AG04450 (cell line): Measurements from ENCODE around the gene PGR. TPM values are rescaled to one million over a fixed set of nuclear protein-coding genes. Genes with fewer than 3 reads are reported as not detected.
A peak's percentile ranks its signal among the peaks of the same experiment; 100 is the strongest.

Experiments used
- CTCF ChIA-PET: fragments of 300-600, 350-600 bp; formaldehyde crosslinking; extraction: SDS; loops from one replicate; lab custom pipeline; 2022; ENCODE audit warnings: antibody characterized with exemption, inconsistent platforms; lab: Charles Lee
- POLR2A ChIA-PET: fragments of 350-600 bp; formaldehyde crosslinking; extraction: SDS; loops from one replicate; lab custom pipeline; 2021; ENCODE audit warnings: antibody characterized with exemption, inconsistent platforms; lab: Yijun Ruan, JAX
- DNase-seq: peaks from one replicate; pipeline ENCODE4 v3.0.0-alpha.2; 2011; ENCODE audit warnings: low read depth, low spot score
- H3K27ac ChIP-seq: one replicate; pipeline ENCODE4 v1.5.1; 2012; ENCODE audit warnings: low read depth, low read length, control low read depth
- H3K27me3 ChIP-seq: one replicate; pipeline ENCODE4 v1.6.0; 2012; ENCODE audit warnings: low read length; ENCODE audit not compliant: control insufficient read depth, insufficient read depth
- H3K4me3 ChIP-seq: 2 replicates; pipeline ENCODE4 v1.5.1; 2011; ENCODE audit warnings: mild to moderate bottlenecking, low read depth, low read length, control low read depth
- H3K9me3 ChIP-seq: 2 replicates; pipeline ENCODE4 v1.5.1; 2012; ENCODE audit warnings: low read length; ENCODE audit not compliant: control insufficient read depth, insufficient read depth
- polyA plus RNA-seq: library from polyadenylated mRNA; depleted of rRNA; stranded (reverse); fragments of >200 nt; gene quantifications from 2 replicates; pipeline ENCODE4 v1.2.3, GENCODE V29; 2011
- TF ChIP-seq, protein P1 (sequence below): IDR thresholded peaks from 2 replicates; pipeline ENCODE4 v1.5.1; 2011; ENCODE audit warnings: low read depth, low read length, control low read depth, inconsistent platforms

The PGR gene
- polyA plus RNA-seq, 1 experiment, result not detected

GRCh38 chr11:101127197-101127698, 2.4 kb downstream of the PGR start:
- CTCF ChIA-PET, result no interaction called here
- Histone ChIP-seq H3K27ac (no peak overlapping the region), H3K4me3 (peak overlapping the region; percentile 43), H3K9me3 (peaks cover 10% of the 10 kb centered on the region; the same call in 1 of the 2 replicates), H3K27me3 (peaks cover 41% of the 10 kb centered on the region)
- no peak for DNase-seq
- TF ChIP-seq, protein P1, sequence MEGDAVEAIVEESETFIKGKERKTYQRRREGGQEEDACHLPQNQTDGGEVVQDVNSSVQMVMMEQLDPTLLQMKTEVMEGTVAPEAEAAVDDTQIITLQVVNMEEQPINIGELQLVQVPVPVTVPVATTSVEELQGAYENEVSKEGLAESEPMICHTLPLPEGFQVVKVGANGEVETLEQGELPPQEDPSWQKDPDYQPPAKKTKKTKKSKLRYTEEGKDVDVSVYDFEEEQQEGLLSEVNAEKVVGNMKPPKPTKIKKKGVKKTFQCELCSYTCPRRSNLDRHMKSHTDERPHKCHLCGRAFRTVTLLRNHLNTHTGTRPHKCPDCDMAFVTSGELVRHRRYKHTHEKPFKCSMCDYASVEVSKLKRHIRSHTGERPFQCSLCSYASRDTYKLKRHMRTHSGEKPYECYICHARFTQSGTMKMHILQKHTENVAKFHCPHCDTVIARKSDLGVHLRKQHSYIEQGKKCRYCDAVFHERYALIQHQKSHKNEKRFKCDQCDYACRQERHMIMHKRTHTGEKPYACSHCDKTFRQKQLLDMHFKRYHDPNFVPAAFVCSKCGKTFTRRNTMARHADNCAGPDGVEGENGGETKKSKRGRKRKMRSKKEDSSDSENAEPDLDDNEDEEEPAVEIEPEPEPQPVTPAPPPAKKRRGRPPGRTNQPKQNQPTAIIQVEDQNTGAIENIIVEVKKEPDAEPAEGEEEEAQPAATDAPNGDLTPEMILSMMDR, result no peak
- POLR2A ChIA-PET, result no interaction called here

DNA sequence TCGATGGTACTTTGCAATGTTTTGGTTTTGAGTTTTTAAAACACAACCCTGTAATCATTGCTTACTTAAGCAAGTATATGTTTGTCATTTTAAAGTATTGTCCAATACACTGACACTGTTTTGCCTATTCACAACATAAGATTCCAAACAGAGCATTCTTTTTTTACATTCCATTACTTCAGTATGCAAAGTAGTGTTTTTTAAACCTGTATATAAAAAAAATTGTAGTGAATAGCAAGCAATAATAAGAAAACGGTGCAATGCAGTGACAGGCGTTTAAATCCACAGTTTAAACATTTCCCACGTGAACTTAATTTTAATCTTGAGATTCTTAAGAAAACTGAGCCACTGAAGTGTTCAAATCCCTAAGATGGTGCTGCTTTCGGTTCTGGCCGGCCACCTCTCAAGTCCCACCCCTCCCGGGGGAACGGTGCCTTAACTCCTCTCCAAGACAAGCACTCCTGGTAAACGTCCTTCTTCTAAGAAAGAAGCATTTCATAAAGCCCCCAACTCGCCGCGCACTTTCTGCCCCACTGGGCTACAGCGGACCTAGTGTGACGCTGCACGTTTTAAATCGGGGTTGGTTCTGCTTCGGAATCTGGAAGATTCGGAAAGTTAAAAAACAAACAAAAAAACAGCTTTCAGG, 2.9 kb downstream of the PGR start:
- Histone ChIP-seq H3K27me3 (peaks cover 40% of the 10 kb centered on the region), H3K27ac (no peak overlapping the region), H3K4me3 (peak overlapping the region; percentile 43), H3K9me3 (peaks cover 10% of the 10 kb centered on the region; the same call in 1 of the 2 replicates)
- no peak for DNase-seq
- CTCF ChIA-PET, result no interaction called here
- POLR2A ChIA-PET, result no interaction called here
- TF ChIP-seq, protein P1, result no peak

DNA sequence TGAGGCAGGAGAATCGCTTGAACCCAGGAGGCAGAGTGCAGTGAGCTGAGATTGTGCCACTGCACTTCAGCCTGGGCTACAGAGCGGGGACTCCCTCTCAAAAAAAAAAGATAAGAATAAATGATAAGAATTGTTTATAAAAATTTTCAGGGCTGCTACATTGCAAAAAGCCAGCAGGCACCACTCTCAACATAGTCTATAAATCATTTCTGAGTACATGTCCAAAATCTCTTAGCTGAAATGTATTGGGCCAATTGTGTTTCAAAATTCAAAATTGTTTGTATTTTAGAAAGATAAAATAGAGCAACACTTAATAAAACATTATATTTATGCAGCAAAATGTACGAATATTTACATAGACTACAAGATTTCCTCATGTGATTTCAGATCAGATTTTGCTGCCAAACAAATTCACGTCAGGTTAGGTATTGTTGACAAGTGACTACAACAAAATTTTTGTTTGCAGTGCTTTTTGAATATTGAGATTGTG, 13.9 kb downstream of the PGR start:
- H3K4me3 ChIP-seq, result no peak overlapping the region
- H3K27ac ChIP-seq, result no peak overlapping the region
- TF ChIP-seq, protein P1, result no peak
- no peak for DNase-seq
- no peaks in the 10 kb centered on the region for H3K9me3 ChIP-seq
- ChIA-PET POLR2A (no interaction called here), CTCF (no interaction called here)
- H3K27me3 ChIP-seq, result no peaks in the 10 kb centered on the region

GRCh38 chr11:101113540-101113939, 16.1 kb downstream of the PGR start:
- no peak overlapping the region for H3K4me3 ChIP-seq
- no peaks in the 10 kb centered on the region for H3K27me3 ChIP-seq
- CTCF ChIA-PET, result no interaction called here
- POLR2A ChIA-PET, result no interaction called here
- TF ChIP-seq, protein P1, result no peak
- H3K27ac ChIP-seq, result no peak overlapping the region
- H3K9me3 ChIP-seq, result no peaks in the 10 kb centered on the region
- no peak for DNase-seq

- H3K27ac ChIP-seq, result no peak overlapping the region
- ChIA-PET CTCF (no interaction called here), POLR2A (no interaction called here)
- H3K9me3 ChIP-seq, result no peaks in the 10 kb centered on the region
- DNase-seq, result no peak
- no peak overlapping the region for H3K4me3 ChIP-seq
- H3K27me3 ChIP-seq, result no peaks in the 10 kb centered on the region
- TF ChIP-seq, protein P1, result no peak
Observed at GRCh38 chr11:101104716-101105115, 24.9 kb downstream of the PGR start.
